Measurements from ENCODE around the gene MINK1.
"Not testable (repeated sequence)": the region's sequence is repeated elsewhere in the genome, so short reads cannot be mapped to it uniquely, and the experiment has no call there.

MINK1 gene

DNA sequence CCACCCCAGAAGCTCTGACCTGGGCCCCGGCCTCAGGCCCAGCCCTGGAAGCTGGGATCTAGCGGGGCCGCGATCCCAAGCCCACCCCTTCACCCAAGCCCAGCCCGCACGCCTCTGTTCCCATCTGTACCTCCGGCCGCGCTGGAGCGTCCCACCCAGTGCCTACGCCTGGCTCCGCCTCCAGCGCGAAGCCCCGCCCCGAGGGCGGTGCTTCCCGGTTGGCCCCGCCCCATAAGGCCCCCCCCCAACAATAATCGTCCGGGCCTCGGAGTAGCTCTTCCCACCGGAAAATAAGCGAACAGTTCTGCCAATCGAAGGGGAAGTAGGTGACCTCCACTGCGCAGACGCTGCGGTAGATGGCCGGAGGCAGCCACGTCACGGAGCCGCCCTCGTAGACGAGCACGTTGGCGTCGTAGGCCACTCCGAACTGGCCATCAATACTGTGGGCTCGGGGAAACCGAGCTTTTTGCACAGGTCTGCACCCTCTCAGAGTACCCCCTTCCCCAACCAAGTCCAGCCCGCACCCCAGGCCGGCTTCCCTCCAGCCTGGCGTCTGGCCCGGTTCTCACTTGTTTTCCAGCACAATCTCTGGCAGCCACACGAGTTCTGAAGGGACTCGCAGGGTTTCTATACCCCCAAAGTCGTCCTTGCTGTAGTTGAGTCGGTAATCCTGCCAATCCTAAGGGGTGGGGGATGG lies 68.7 kb downstream of the MINK1 start:
- Histone ChIP-seq H3K27me3 (ENCODE audit: insufficient read depth, poor library complexity, severe bottlenecking) (peaks cover 7% of the 10 kb centered on the region), H3K4me3 (replicated peaks; ENCODE audit: insufficient read depth, low read length) (no peak overlapping the region), H3K27ac (replicated peaks) (no peak overlapping the region)
- no peak for TF ChIP-seq SPI1 (IDR thresholded peaks at IDR 0.05; ENCODE audit: borderline replicate concordance, low read depth)
- TF ChIP-seq POLR2AphosphoS5 (IDR thresholded peaks at IDR 0.05; ENCODE audit: low read depth): no peak
- no peak for TF ChIP-seq GABPA (IDR thresholded peaks at IDR 0.05; ENCODE audit: low read depth)
- TF ChIP-seq, protein P1, sequence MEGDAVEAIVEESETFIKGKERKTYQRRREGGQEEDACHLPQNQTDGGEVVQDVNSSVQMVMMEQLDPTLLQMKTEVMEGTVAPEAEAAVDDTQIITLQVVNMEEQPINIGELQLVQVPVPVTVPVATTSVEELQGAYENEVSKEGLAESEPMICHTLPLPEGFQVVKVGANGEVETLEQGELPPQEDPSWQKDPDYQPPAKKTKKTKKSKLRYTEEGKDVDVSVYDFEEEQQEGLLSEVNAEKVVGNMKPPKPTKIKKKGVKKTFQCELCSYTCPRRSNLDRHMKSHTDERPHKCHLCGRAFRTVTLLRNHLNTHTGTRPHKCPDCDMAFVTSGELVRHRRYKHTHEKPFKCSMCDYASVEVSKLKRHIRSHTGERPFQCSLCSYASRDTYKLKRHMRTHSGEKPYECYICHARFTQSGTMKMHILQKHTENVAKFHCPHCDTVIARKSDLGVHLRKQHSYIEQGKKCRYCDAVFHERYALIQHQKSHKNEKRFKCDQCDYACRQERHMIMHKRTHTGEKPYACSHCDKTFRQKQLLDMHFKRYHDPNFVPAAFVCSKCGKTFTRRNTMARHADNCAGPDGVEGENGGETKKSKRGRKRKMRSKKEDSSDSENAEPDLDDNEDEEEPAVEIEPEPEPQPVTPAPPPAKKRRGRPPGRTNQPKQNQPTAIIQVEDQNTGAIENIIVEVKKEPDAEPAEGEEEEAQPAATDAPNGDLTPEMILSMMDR (IDR thresholded peaks at IDR 0.05; ENCODE audit: insufficient read depth, low read length): no peak
- peak; percentile 28 to 53 for DNase-seq (ENCODE audit: low read depth in 1 of 2, low spot score in 1 of 2)

DNA sequence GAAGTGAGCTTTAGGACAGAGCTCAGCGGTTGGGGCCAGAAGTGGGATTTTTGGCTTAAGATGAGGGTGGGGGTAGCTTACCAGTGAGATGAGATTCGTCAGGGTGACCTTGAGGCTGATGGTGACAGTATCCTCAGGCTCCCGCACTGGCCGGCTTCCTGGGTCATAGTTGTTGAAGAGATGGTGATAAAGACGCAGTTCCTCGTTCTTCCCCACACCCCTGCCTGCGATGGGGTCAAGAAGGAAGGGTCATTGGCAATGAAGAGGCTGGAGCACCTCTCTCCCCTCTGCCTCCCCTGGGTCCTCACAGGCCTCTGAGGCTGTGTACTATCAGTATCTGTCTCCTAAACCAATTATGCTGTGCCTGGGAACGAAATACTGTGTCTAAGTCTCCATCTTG lies 69.4 kb downstream of the MINK1 start:
- peaks cover 7% of the 10 kb centered on the region for H3K27me3 ChIP-seq (ENCODE audit: insufficient read depth, poor library complexity, severe bottlenecking)
- no peak overlapping the region for H3K4me3 ChIP-seq (replicated peaks; ENCODE audit: insufficient read depth, low read length)
- no peak overlapping the region for H3K27ac ChIP-seq (replicated peaks)
- TF ChIP-seq, protein P1 (IDR thresholded peaks at IDR 0.05; ENCODE audit: insufficient read depth, low read length): no peak
- TF ChIP-seq POLR2AphosphoS5 (IDR thresholded peaks at IDR 0.05; ENCODE audit: low read depth) (no peak), GABPA (IDR thresholded peaks at IDR 0.05; ENCODE audit: low read depth) (no peak), SPI1 (IDR thresholded peaks at IDR 0.05; ENCODE audit: borderline replicate concordance, low read depth) (no peak)
- TF ChIP-seq, protein P2, sequence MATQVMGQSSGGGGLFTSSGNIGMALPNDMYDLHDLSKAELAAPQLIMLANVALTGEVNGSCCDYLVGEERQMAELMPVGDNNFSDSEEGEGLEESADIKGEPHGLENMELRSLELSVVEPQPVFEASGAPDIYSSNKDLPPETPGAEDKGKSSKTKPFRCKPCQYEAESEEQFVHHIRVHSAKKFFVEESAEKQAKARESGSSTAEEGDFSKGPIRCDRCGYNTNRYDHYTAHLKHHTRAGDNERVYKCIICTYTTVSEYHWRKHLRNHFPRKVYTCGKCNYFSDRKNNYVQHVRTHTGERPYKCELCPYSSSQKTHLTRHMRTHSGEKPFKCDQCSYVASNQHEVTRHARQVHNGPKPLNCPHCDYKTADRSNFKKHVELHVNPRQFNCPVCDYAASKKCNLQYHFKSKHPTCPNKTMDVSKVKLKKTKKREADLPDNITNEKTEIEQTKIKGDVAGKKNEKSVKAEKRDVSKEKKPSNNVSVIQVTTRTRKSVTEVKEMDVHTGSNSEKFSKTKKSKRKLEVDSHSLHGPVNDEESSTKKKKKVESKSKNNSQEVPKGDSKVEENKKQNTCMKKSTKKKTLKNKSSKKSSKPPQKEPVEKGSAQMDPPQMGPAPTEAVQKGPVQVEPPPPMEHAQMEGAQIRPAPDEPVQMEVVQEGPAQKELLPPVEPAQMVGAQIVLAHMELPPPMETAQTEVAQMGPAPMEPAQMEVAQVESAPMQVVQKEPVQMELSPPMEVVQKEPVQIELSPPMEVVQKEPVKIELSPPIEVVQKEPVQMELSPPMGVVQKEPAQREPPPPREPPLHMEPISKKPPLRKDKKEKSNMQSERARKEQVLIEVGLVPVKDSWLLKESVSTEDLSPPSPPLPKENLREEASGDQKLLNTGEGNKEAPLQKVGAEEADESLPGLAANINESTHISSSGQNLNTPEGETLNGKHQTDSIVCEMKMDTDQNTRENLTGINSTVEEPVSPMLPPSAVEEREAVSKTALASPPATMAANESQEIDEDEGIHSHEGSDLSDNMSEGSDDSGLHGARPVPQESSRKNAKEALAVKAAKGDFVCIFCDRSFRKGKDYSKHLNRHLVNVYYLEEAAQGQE (IDR thresholded peaks at IDR 0.05; ENCODE audit: insufficient replicate concordance, low read depth): no peak
- DNase-seq (ENCODE audit: low read depth in 1 of 2, low spot score in 1 of 2): no peak

DNA sequence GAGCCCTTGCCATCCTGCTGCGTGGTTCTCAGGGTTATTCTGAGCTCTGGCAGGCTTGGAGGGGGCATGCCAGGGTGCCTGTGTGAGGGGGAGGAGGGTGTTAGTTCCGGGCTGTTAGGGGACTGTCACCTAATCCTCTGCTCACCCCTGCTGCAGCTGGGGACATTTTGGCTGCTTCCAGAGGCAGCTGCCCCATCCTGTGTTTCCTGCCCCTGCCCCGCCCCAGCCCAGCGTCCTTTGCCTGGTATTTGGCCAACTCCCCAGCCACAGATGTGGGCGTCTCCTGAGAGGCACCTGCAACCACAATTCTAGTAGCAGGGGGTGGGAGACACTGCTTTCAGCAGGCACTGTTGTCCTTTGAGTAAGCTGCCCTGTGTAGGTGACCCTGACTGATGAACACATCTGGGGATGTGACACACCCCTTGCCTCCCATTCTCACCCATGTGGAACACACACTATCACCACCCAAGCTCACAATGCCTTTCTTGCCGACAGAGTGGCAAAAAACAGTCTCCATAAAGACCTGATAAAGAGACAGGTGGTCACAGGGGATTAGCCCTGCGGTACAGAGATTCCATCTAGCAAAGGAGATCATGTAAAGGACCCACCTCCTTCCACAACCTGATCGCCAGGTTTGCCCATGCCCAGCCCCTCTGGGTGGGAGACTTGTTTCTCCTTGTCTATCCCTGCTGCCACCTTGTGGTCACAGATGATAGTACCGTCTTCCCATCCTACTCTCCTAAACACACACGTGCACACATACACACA lies 70.1 kb downstream of the MINK1 start, which contains the start of gene CHRNE:
CHRNE (minus strand) TSS at position 48 of the 768 bp plus-strand sequence; CDS start at position 13, 35 bp downstream.
- H3K4me3 ChIP-seq (replicated peaks; ENCODE audit: insufficient read depth, low read length): no peak within 1 kb of the TSS
- TF ChIP-seq, protein P1 (IDR thresholded peaks at IDR 0.05; ENCODE audit: insufficient read depth, low read length): peak; percentile 11
- TF ChIP-seq SPI1 (IDR thresholded peaks at IDR 0.05; ENCODE audit: borderline replicate concordance, low read depth) (no peak), GABPA (IDR thresholded peaks at IDR 0.05; ENCODE audit: low read depth) (no peak), POLR2AphosphoS5 (IDR thresholded peaks at IDR 0.05; ENCODE audit: low read depth) (no peak)
- TF ChIP-seq, protein P2 (IDR thresholded peaks at IDR 0.05; ENCODE audit: insufficient replicate concordance, low read depth): no peak
- no peak within 1 kb of the TSS for H3K27ac ChIP-seq (replicated peaks)
- DNase-seq (ENCODE audit: low read depth in 1 of 2, low spot score in 1 of 2): peak; percentile 31 to 62
- H3K27me3 ChIP-seq (ENCODE audit: insufficient read depth, poor library complexity, severe bottlenecking): peaks cover 7% of the 10 kb centered on the region

- H3K27ac ChIP-seq (replicated peaks); DNase-seq (ENCODE audit: low read depth in 1 of 2, low spot score in 1 of 2); H3K4me3 ChIP-seq (replicated peaks; ENCODE audit: insufficient read depth, low read length); H3K27me3 ChIP-seq (ENCODE audit: insufficient read depth, poor library complexity, severe bottlenecking): not testable (repeated sequence)
Observed at GRCh38 chr17:4906642-4907041, 73.5 kb downstream of the MINK1 start.
